Fibroblast of the aortic adventitia (primary cell): ENCODE measurements around the gene KIF5B. TPM values are rescaled to one million over a fixed set of nuclear protein-coding genes. Genes with fewer than 3 reads are reported as not detected.
"Not testable (repeated sequence)": the region's sequence is repeated elsewhere in the genome, so short reads cannot be mapped to it uniquely, and the experiment has no call there.

Experiments
- DNase-seq: peaks from one replicate; pipeline ENCODE4 v3.0.0-alpha.2; 2010; ENCODE audit warnings: low read depth
- H3K4me3 ChIP-seq: 2 replicates; pipeline ENCODE4 v1.5.1; 2011; ENCODE audit warnings: low read depth, mild to moderate bottlenecking, control low read depth, low read length, moderate library complexity
- small RNA-seq: library from RNA; depleted of rRNA; stranded (forward); fragments of <200 nt; gene quantifications from one replicate; pipeline ENCODE3, GENCODE V24; 2012
- total RNA-seq: library from RNA; depleted of rRNA; stranded (reverse); fragments of >200 nt; gene quantifications from 2 replicates; pipeline ENCODE4 v1.2.3, GENCODE V29; 2012; ENCODE audit warnings: low replicate concordance
- TF ChIP-seq, protein P1 (sequence below): IDR thresholded peaks from 2 replicates; pipeline ENCODE4 v1.5.1; 2011; ENCODE audit warnings: mild to moderate bottlenecking, low read length, control low read depth, inconsistent platforms; ENCODE audit not compliant: insufficient read depth

Gene KIF5B
- total RNA-seq, 1 donor = 169 TPM

- no peak for DNase-seq
- no peak overlapping the region for H3K4me3 ChIP-seq
- TF ChIP-seq, protein P1, sequence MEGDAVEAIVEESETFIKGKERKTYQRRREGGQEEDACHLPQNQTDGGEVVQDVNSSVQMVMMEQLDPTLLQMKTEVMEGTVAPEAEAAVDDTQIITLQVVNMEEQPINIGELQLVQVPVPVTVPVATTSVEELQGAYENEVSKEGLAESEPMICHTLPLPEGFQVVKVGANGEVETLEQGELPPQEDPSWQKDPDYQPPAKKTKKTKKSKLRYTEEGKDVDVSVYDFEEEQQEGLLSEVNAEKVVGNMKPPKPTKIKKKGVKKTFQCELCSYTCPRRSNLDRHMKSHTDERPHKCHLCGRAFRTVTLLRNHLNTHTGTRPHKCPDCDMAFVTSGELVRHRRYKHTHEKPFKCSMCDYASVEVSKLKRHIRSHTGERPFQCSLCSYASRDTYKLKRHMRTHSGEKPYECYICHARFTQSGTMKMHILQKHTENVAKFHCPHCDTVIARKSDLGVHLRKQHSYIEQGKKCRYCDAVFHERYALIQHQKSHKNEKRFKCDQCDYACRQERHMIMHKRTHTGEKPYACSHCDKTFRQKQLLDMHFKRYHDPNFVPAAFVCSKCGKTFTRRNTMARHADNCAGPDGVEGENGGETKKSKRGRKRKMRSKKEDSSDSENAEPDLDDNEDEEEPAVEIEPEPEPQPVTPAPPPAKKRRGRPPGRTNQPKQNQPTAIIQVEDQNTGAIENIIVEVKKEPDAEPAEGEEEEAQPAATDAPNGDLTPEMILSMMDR = no peak
Observed at GRCh38 chr10:31972519-31973041, 83.6 kb downstream of the KIF5B start.

- H3K4me3 ChIP-seq = not testable (repeated sequence)
- DNase-seq = peak; percentile 59
Observed at GRCh38 chr10:31969847-31970246, 86.4 kb downstream of the KIF5B start.

DNA sequence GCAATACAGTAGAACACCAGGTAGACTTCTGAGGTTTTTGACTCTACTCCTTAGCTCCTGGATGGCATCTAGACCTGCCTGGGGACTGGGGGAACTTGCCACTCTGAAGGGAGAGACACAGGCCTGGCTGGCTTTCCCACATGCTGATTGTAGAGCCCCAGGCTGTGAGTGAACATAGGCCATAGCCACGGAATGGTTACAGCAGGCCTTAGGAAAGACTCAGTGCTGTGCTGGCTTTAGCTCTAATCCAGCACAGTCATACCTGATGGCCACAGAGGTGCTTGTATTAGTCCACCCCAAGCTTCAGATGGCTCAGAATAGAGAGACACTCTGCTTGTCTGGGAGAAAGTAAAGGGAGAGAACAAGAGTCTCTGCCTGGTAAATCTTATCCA is 92.6 kb downstream of the KIF5B start:
- no peak for DNase-seq
- TF ChIP-seq, protein P1 = no peak
- H3K4me3 ChIP-seq = no peak overlapping the region

- no peak overlapping the region for H3K4me3 ChIP-seq
- DNase-seq = no peak
- TF ChIP-seq, protein P1 = no peak
Observed at GRCh38 chr10:31962826-31963588, 93.2 kb downstream of the KIF5B start.

- no peak overlapping the region for H3K4me3 ChIP-seq
- TF ChIP-seq, protein P1 = no peak
Observed at GRCh38 chr10:31961277-31962074, 94.7 kb downstream of the KIF5B start.

GRCh38 chr10:31959461-31960173 is 96.6 kb downstream of the KIF5B start:
- no peak overlapping the region for H3K4me3 ChIP-seq
- TF ChIP-seq, protein P1 = no peak
- DNase-seq = no peak

More at GRCh38 chr10:31961277-31962074, 94.7 kb downstream of the KIF5B start:
- peak; percentile 56 for DNase-seq

Small RNAs within 50 kb of the gene (small RNA-seq; reads per million reads assigned to genes)
- gene RF00019 (not detected), gene RN7SL825P (not detected)

Other genes with a start within 250 kb of the KIF5B start
- gene ARHGAP12, start 127.6 kb downstream of the KIF5B start, total RNA-seq = 44.2 and 77.9 TPM in 2 replicates